ENCODE measurements around the gene NREP. TPM values are rescaled to one million over a fixed set of nuclear protein-coding genes. Genes with fewer than 3 reads are reported as not detected.

The NREP gene
- total and polyA plus RNA-seq, 2 donors (not counting 3 experiments of a cell fraction or from before 2014, with no cell fraction given): 96.7 to 112 TPM

DNA sequence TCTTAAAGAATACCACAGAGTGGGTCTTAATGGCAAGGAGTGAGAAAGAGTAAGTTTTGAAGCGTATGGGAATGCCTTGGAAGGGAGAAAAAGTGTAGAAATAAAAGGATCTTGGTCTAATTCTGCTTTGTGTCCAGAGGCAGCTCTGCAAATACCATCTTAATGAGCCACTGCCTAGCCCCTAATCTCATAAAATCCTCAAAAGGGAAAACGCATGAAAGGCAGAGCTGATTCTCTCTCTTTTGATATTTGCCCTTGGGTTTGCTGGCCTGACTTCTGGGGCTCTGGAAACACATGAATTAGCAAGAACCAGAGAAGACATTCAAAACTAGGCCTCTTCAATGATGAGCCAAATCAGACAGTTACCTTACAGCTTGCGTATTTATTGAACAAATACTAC is 28.1 kb downstream of the NREP start:
- FAIRE-seq (no peak), DNase-seq (ENCODE audit: low read depth, low spot score) (no peak)
- Histone ChIP-seq H3K9me3 (replicated peaks; ENCODE audit: control insufficient read depth, insufficient read depth, low read length) (no peaks in the 10 kb centered on the region), H3K79me2 (ENCODE audit: control insufficient read depth, insufficient read depth, low read length) (no peaks in the 10 kb centered on the region), H2AFZ (ENCODE audit: low read depth, low read length) (no peak overlapping the region), H3K9ac (replicated peaks; ENCODE audit: extremely low read depth, insufficient read depth, low read length) (no peak overlapping the region), H3K36me3 (ENCODE audit: control insufficient read depth in 2 of 2, extremely low read depth in 1 of 2, insufficient read depth in 2 of 2, low read length in 2 of 2) (peaks cover 3 to 19% of the 10 kb centered on the region in 2 experiments), H3K27ac (ENCODE audit: insufficient read depth, low read depth, low read length) (no peak overlapping the region), H4K20me1 (replicated peaks; ENCODE audit: control insufficient read depth, extremely low read depth, insufficient read depth, low read length) (no peaks in the 10 kb centered on the region), H3K4me1 (ENCODE audit: control insufficient read depth, extremely low read depth, insufficient read depth, low read length) (no peaks in the 10 kb centered on the region), H3K9me1 (replicated peaks; ENCODE audit: control insufficient read depth, extremely low read depth, insufficient read depth, low read length) (no peaks in the 10 kb centered on the region), H3K4me2 (ENCODE audit: insufficient read depth, low read length) (no peak overlapping the region), H3K27me3 (ENCODE audit: control insufficient read depth in 2 of 2, insufficient read depth in 2 of 2, low read length in 2 of 2) (no peaks in the 10 kb centered on the region), H3K4me3 (replicated peaks in 1 of 3; ENCODE audit: insufficient read depth in 1 of 3, low read depth in 1 of 3, low read length in 3 of 3) (no peak overlapping the region)
- dilution Hi-C loops (cut with MboI; ENCODE audit: extremely low pct_ligation_motif_present, low sequenced_read_pairs): no loop called here
- intact Hi-C loops (cut with micrococcal nuclease): no loop called here
- CTCF ChIA-PET: interaction anchor here (1.1 to 1.5 kb wide), 3 partner anchors 48 to 197 kb away, joined by 3 to 6 read pairs (median 3); no protein-coding TSS in a partner anchor
- TF ChIP-seq POLR2A (IDR thresholded peaks at IDR 0.05; ENCODE audit: low read depth, low read length) (no peak), JUN (IDR thresholded peaks at IDR 0.05; ENCODE audit: borderline replicate concordance, insufficient read depth, insufficient read length, low read depth) (no peak), POLR2AphosphoS5 (IDR thresholded peaks at IDR 0.05; ENCODE audit: insufficient read depth, low read depth, low read length) (no peak), GATA2 (IDR thresholded peaks at IDR 0.05; ENCODE audit: insufficient read depth, insufficient read length, low read depth, low read length) (no peak)
- TF ChIP-seq, protein P1, sequence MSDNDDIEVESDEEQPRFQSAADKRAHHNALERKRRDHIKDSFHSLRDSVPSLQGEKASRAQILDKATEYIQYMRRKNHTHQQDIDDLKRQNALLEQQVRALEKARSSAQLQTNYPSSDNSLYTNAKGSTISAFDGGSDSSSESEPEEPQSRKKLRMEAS (IDR thresholded peaks at IDR 0.05; ENCODE audit: insufficient read depth, insufficient read length): no peak
- TF ChIP-seq, protein P2, sequence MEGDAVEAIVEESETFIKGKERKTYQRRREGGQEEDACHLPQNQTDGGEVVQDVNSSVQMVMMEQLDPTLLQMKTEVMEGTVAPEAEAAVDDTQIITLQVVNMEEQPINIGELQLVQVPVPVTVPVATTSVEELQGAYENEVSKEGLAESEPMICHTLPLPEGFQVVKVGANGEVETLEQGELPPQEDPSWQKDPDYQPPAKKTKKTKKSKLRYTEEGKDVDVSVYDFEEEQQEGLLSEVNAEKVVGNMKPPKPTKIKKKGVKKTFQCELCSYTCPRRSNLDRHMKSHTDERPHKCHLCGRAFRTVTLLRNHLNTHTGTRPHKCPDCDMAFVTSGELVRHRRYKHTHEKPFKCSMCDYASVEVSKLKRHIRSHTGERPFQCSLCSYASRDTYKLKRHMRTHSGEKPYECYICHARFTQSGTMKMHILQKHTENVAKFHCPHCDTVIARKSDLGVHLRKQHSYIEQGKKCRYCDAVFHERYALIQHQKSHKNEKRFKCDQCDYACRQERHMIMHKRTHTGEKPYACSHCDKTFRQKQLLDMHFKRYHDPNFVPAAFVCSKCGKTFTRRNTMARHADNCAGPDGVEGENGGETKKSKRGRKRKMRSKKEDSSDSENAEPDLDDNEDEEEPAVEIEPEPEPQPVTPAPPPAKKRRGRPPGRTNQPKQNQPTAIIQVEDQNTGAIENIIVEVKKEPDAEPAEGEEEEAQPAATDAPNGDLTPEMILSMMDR (IDR thresholded peaks at IDR 0.05; ENCODE audit: extremely low read depth in 1 of 2, insufficient read depth in 1 of 2, low read depth in 1 of 2, low read length in 2 of 2): no peak
- no TSS peak for BruUV-seq (replicated peaks)
- POLR2A ChIA-PET: no interaction called here

All from endothelial cell of umbilical vein (primary cell).